D341Med (cell line): ENCODE data around the gene NCKAP5.
A peak's percentile ranks its signal among the peaks of the same experiment; 100 is the strongest.

Source experiments
- DNase-seq: peaks from one replicate; pipeline ENCODE4 v3.0.0; 2012; ENCODE audit warnings: low spot score

NCKAP5 gene

DNA sequence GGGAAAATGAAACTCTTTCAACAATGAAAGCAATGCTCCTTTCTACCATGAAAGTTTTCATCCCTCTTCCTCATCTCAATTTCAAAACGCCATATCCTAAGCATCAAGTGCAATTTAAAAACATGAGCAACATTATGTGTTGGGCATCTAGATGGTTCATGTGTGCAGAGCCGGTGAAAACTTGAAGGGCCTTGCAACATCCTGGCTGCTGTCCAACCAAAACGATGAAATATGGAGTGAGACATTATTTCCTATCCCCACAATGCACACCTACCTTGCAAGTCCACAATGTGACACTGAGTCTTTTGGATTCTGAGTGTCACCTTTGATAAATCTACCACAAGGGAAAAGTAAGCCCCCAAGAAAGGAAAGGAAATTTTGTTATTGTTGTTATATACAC, 110.0 kb downstream of the NCKAP5 start:
- DNase-seq, result no peak

DNA sequence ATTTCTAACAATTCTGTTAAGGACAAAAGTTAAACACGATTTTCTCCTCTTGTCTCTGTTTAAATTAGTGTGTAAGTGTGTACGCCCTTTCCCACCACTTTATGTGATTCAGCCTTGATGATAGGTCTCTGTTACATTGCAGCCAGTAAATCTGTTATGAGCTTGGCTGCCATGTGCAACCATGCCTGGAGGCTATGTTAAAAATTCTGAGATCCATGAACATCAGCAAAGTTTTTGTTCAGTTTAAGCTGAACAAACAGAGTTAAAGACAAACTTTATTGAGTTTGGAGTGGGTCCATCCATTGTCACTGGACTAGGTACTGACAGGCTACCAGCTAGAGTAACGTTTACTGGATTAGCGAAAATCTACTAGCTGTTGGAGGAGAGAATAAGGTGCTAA, 110.4 kb downstream of the NCKAP5 start:
- no peak for DNase-seq

DNA sequence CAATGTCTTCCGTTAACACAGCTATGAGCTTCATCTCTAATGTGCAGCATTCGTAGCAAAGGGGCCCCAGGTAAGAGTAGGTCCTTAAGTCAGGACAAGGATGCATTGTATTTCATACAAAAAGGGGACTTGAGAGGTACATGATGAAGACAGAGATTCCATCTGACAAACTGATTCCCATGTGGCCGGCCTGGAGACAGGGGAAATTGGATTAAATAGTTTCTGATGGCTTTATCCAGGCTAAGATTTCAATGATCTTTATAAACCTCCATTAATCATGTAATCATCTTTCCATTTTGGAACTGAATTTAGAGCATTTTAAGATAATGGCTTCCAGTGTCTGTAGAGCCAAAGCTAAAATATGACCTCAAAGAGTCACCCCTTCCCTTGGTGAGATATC, 111.3 kb downstream of the NCKAP5 start:
- DNase-seq, result no peak

GRCh38 chr2:133456156-133456555, 112.1 kb downstream of the NCKAP5 start:
- no peak for DNase-seq

- DNase-seq, result no peak
Observed at GRCh38 chr2:133453032-133453431, 115.2 kb downstream of the NCKAP5 start.

- no peak for DNase-seq
Observed at GRCh38 chr2:133452583-133452982, 115.7 kb downstream of the NCKAP5 start.

GRCh38 chr2:133452146-133452545, 116.1 kb downstream of the NCKAP5 start:
- DNase-seq, result peak; percentile 63

- no peak for DNase-seq
Observed at GRCh38 chr2:133448195-133448594, 120.1 kb downstream of the NCKAP5 start.

DNA sequence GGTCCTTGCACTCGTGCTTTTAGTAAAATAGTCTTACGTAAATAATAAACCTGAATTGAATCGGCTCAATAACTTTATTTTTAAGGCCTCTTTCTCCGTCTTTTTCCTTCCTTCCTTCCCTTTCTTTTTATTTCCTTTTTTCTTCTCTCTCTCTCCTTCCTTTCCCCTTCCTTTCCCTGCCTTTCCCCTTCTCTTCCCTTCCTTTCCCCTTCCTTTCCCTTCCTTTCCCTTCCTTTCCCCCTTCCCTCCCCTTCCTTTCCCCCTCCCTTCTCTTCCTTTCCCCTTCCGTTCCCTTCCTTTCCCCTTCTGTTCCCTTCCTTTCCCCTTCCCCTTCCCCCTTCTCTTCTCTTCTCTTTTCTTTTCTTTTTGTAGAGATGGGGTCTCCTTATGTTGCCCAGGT, 121.0 kb downstream of the NCKAP5 start:
- DNase-seq, result no peak

GRCh38 chr2:133444465-133444864, 123.8 kb downstream of the NCKAP5 start:
- no peak for DNase-seq

- DNase-seq, result no peak
Observed at GRCh38 chr2:133442393-133442792, 125.9 kb downstream of the NCKAP5 start.

- DNase-seq, result no peak
Observed at GRCh38 chr2:133439565-133439920, 128.7 kb downstream of the NCKAP5 start.

GRCh38 chr2:133438848-133439564, 129.3 kb downstream of the NCKAP5 start:
- DNase-seq, result no peak

DNA sequence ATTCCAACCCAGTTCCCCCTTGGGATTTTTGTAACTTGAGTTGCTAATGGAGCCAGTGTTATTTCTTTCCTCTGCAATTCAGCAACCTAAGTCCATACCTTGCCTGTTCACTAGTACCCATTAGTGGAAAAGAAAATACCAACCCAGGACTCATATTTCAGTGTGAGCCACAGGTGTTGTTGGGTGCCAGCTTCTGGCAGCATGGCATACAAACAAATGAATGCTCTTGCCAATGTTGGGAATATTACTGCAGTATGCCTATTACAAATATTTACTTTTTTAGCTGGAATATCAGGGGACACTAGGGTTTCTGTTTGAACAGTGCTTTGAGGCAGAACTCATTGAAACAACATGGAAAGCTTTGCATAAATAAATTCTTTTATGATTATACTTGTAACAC, 130.2 kb downstream of the NCKAP5 start:
- DNase-seq, result no peak

DNA sequence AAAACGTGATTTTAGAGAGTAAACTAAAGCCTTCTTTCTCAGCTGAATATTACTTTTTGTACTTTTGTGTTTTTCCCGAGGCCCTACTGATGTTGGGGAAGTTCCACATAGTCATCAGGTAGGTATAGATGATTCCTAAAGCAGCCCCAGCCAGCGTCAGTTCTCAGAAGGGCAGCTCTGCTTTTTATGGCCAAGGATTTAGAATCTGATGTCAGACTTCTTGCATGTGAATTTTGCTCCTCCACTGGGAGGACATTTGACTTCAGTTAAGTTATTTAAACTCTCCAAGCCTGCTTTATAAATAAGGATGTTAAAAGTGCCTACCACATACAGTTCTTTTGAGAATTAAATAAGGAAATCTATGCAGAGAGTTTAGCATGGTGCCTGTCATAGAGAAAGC, 130.8 kb downstream of the NCKAP5 start:
- DNase-seq, result no peak

DNA sequence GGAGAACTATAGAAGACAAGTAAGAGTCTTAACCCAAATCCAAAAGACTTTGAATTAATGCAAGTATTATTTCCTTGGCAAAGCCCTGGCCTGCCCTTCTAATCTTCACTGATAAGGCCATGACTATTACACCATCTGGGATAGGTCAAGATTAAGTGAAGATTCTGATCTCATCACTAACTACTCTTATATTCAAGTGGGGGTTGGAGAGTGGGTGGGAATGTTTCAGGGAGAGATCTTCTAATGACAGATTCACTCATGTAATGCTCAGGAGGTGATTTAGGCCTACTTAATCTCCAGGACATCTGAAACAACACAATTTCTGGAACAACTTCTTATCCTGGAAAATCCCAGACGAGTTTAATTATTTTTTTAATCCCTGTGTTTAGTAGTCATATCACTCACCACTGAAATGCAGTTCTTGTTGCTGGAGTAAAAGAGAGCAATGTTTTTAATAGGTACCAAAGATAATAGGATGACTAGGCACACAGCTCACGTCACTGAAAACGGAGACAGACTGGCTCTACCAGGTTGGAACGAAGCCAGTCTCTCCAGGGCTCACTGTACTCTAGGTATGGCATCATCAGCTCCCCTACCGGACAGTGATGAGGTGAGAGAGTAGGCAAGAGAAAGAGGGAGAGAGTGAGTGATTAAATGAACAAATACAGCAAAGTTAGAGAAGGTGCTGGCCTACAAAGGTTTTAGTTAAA, 133.1 kb downstream of the NCKAP5 start:
- DNase-seq, result peak; percentile 66

DNA sequence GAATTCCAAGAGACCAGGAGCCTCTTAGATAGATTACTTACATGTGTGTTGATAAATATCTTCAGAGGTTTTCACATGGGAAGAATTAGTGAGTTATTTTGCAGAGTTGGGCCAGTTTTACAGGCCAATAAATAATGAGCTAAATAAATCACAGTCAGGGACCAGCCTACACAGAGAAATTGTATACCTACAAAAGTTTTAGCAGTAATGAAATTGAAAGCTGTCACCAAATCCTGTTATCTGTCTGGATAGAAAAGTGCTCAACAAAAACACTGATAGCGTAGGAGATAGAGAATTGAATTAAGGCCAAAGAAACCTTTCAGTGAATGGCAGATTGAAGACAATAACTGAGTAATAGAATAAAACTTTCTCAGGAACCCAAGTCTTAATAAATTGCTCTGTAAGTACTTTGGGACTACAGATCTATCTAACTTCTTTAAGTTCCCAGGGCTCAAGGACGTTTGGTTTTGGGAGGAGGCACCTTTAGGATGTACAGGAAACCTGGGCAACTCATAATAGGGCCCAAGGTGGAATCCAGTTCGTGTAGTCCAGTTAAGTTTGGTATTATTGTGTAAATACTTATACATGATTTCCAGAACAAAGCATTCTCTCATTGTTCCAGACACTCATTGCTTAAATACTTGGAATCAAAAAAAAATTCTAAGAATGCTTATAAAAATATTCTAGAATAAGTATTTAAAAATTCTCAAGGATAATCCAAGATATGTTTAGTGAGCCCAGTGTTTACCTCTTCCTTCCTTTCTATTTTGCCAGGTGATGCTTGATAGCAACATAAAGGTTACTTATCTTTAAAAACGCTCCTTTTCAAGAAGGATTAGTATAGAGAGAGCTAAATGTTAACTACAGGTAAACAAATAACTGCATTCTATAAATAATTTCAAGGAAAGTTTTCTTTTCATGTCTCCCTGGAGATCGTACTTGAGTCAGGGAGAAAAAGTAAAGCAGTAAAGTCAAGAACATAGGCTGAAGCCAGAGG, 134.5 kb downstream of the NCKAP5 start:
- DNase-seq, result no peak

DNA sequence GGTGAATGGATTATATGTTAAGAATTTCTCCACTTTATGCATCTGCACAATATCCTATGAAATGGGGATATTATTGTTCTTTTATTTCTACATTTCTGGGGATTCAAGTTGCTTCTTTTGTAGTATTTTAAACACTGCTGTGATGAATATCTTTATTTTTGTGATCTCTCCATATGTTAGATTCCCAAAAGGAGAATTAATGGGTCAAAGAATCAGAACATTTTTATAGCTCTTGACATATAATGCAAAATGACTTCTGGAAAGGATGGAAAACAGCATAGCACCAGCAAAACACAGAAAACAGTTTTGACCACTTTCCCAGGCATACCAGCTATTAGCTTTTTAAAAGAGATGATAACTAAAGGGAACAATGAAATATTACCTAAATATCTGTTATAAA, 135.5 kb downstream of the NCKAP5 start:
- DNase-seq, result no peak

- DNase-seq, result no peak
Observed at GRCh38 chr2:133431289-133431688, 137.0 kb downstream of the NCKAP5 start.

DNA sequence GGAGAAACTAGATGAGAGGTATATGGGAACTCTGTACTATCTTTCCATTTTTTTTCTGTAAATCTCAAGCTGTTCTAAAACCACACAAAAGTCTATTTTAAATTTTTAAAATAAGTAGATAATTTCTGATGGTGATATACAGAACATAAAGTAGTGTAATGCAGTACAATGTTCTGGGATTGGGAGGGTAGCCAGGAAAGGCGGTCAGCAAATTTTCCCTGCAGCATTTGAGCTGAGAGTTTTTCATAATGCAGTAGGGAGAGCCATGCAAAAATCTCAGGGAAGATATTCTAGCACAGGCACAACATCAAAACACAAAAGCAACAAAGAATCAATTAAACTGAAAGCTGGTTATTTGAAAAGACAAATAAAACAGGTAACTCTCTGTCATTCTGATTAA, 141.5 kb downstream of the NCKAP5 start:
- no peak for DNase-seq

DNA sequence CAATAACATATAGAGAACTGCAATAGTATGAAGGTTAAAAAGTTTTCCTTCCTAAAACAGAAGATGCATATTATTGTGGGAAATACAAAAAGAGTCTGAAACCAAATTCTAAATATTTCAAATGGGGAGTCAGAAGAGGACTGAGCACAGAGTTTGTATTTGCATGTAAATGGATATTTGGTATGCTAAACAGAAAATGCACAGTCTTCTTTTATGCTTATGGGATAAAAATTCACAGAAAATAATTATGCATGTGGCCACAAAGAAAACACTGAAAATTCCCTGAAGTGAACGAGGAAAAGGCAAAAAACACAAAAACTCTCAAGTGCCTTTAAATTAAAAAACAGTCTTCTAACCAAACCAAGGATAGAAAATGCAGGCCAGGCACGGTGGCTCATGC, 142.7 kb downstream of the NCKAP5 start:
- DNase-seq, result no peak

GRCh38 chr2:133424876-133425275, 143.4 kb downstream of the NCKAP5 start:
- no peak for DNase-seq

DNA sequence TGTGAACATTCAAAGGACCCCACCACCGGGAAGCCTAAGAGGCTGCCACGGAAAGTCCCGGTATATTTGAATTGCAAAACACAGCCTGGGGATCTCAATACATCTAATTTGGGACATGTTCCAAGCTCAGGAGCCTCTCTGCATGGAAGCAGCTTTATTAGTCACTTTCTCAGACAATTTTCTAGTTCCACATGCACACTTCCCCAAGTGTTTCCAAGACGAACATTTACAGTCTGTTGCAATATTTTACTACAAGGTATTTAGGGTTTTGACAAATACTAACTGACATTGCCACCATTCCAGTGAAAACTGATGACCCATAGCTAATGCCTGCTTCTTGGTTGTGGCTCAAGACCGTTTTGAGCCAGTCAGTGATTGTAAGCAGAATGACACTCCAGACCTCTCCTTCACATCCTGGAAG, 145.3 kb downstream of the NCKAP5 start:
- DNase-seq, result no peak
